A549 (cell line): Measurements from ENCODE around the gene TMEM167B. TPM values are rescaled to one million over a fixed set of nuclear protein-coding genes. Genes with fewer than 3 reads are reported as not detected.

Experiments used
- ATAC-seq, 2 experiments: fragments of 200-7000 bp in 1 of 2; fragments of >200 bp in 1 of 2; cut with Nextera tagmentation in 1 of 2; cut with Tn5 transposase in 1 of 2; 3 replicates each; pipeline versions ENCODE4 v1.8.0 to v1.9.1; 2018 to 2020; ENCODE audit warnings: mild to moderate bottlenecking in 1 of 2, moderate library complexity in 1 of 2
- CTCF ChIA-PET: fragments of 300-600 bp; sonication (Branson Sonifier 250); formaldehyde crosslinking; extraction: SDS; loops from one replicate; lab custom pipeline; 2021; ENCODE audit warnings: antibody characterized with exemption, inconsistent platforms; lab: Yijun Ruan, JAX
- POLR2A ChIA-PET: fragments of 350-600 bp; formaldehyde crosslinking; extraction: SDS; loops from one replicate; lab custom pipeline; 2021; ENCODE audit warnings: antibody characterized with exemption, inconsistent platforms; lab: Yijun Ruan, JAX
- DNase-seq, 2 experiments: peaks; one replicate each; pipeline versions ENCODE4 v3.0.0 to v3.0.0-alpha.2; 2011 to 2016; ENCODE audit warnings: low read depth in 1 of 2, low spot score in 1 of 2
- FAIRE-seq: peaks from 2 replicates; lab custom pipeline; 2011; peaks lifted over from hg19 to GRCh38; lab: Jason Lieb, UNC
- H3K27ac ChIP-seq, 2 experiments: fragments of >200 bp; sonication (Bioruptor Twin); formaldehyde crosslinking; 3 replicates each; pipeline ENCODE4 v1.5.1; 2016 to 2017
- H3K4me1 ChIP-seq: fragments of >200 bp; sonication (Bioruptor Twin); formaldehyde crosslinking; 3 replicates; pipeline ENCODE4 v1.6.1; 2016
- H3K4me2 ChIP-seq: fragments of >200 bp; sonication (Bioruptor Twin); formaldehyde crosslinking; 3 replicates; pipeline ENCODE4 v1.6.1; 2016
- H3K4me3 ChIP-seq: fragments of >200 bp; sonication (Bioruptor Twin); formaldehyde crosslinking; 3 replicates; pipeline ENCODE4 v1.5.1; 2016
- H3K9me3 ChIP-seq: fragments of >200 bp; sonication (Bioruptor Twin); formaldehyde crosslinking; 3 replicates; pipeline ENCODE4 v1.6.1; 2016
- EHF ChIP-seq: fragments of 250-450 bp; sonication (Bioruptor Pico); IDR thresholded peaks from 2 replicates; pipeline ENCODE4 v1.5.0; 2020; ENCODE audit warnings: mild to moderate bottlenecking
- EHMT2 ChIP-seq: fragments of 200-600 bp; sonication (generic); IDR thresholded peaks from 2 replicates; pipeline ENCODE4 v1.6.1; 2016; ENCODE audit warnings: antibody characterized with exemption, low read depth, mild to moderate bottlenecking, moderate library complexity
- EP300 ChIP-seq, 2 experiments: fragments of >200 bp; sonication (Bioruptor Twin); formaldehyde crosslinking; IDR thresholded peaks; 2 replicates in 1 of 2; 3 replicates in 1 of 2; pipeline ENCODE4 v1.6.1; 2016 to 2017
- HEYL ChIP-seq: fragments of 250-450 bp; sonication (Bioruptor Pico); IDR thresholded peaks from 2 replicates; pipeline ENCODE4 v1.8.0; 2021; ENCODE audit warnings: mild to moderate bottlenecking, moderate library complexity
- HOXA7 ChIP-seq: fragments of 250-450 bp; sonication (Bioruptor Pico); IDR thresholded peaks from 2 replicates; pipeline ENCODE4 v1.5.0; 2020; ENCODE audit warnings: mild to moderate bottlenecking, moderate library complexity
- MAX ChIP-seq: IDR thresholded peaks from 2 replicates; pipeline ENCODE4 v1.6.1; 2012
- PHF8 ChIP-seq: fragments of 200-600 bp; sonication (generic); IDR thresholded peaks from 2 replicates; pipeline ENCODE4 v1.6.1; 2016; ENCODE audit warnings: low read depth, mild to moderate bottlenecking, antibody characterized with exemption, moderate library complexity, borderline replicate concordance
- RAD21 ChIP-seq, 2 experiments: fragments of >200 bp in 1 of 2; sonication (Bioruptor Twin) in 1 of 2; formaldehyde crosslinking in 1 of 2; IDR thresholded peaks in 1 of 2; conservative IDR thresholded peaks in 1 of 2; 2 replicates in 1 of 2; 3 replicates in 1 of 2; pipeline ENCODE4 v1.6.1; 2012 to 2018; ENCODE audit warnings: inconsistent platforms in 1 of 2
- RNF2 ChIP-seq: fragments of 200-600 bp; sonication (generic); IDR thresholded peaks from 2 replicates; pipeline ENCODE4 v1.6.1; 2016; ENCODE audit warnings: low read depth, mild to moderate bottlenecking, antibody characterized with exemption, moderate library complexity, borderline replicate concordance
- ZC3H11A ChIP-seq: fragments of 450-650 bp; IDR thresholded peaks from 2 replicates; pipeline ENCODE4 v1.6.1; 2014; ENCODE audit warnings: antibody characterized with exemption, mild to moderate bottlenecking
- ZNF302 ChIP-seq: fragments of 250-450 bp; sonication (Bioruptor Pico); IDR thresholded peaks from 2 replicates; pipeline ENCODE4 v1.9.0; 2021; ENCODE audit warnings: inconsistent platforms, mild to moderate bottlenecking, moderate library complexity
- WGBS: methylation state at CpG from one replicate; pipeline ENCODE4 v1.1.6; 2017; ENCODE audit errors: missing lambda C conversion rate; 5-methylcytosine and 5-hydroxymethylcytosine counted together
- polyA plus RNA-seq, 4 experiments: library from polyadenylated mRNA; depleted of rRNA in 3 of 4; stranded (reverse); fragments of >200 nt; fragmentation: RNase III in 1 of 4; extraction: RNeasy Plus Mini Kit Qiagen cat#74134 plus additional on column Dnase treatment in 1 of 4; gene quantifications; 2 replicates in 3 of 4; 3 replicates in 1 of 4; pipeline ENCODE4 v1.2.3, GENCODE V29; 2011 to 2017
- TF ChIP-seq, protein P1 (sequence below): fragments of 250-450 bp; sonication (Bioruptor Pico); IDR thresholded peaks from 2 replicates; pipeline ENCODE4 v1.5.0; 2020; ENCODE audit warnings: low read depth, mild to moderate bottlenecking, moderate library complexity
- TF ChIP-seq, protein P2 (sequence below): IDR thresholded peaks from 2 replicates; pipeline ENCODE4 v1.6.1; 2012
- TF ChIP-seq, protein P3 (sequence below): fragments of 250-450 bp; sonication (Bioruptor Pico); IDR thresholded peaks from 2 replicates; pipeline ENCODE4 v1.5.0; 2021; ENCODE audit warnings: mild to moderate bottlenecking, moderate library complexity, borderline replicate concordance
- TF ChIP-seq, protein P4 (sequence below): fragments of >200 bp; sonication (Bioruptor Twin); formaldehyde crosslinking; IDR thresholded peaks from 3 replicates; pipeline ENCODE4 v1.5.1; 2016

The TMEM167B gene
- polyA plus RNA-seq, 2 of the 4 experiments (the other 2 are of a cell fraction), result 9.7 to 10.9 TPM

GRCh38 chr1:109111386-109112055 is 21.0 kb downstream of the TMEM167B start:
- no peak overlapping the region for H3K4me3 ChIP-seq
- ATAC-seq, result no peak
- ChIA-PET POLR2A (interaction anchor here (4.3 kb wide), 1 partner anchor 11 kb away, joined by 30 read pairs; no protein-coding TSS in a partner anchor), CTCF (interaction anchor here (0.8 to 3.9 kb wide), 30 partner anchors 8 to 283 kb away, joined by 3 to 50 read pairs (median 6); partner anchors contain the start of genes TAF13, TMEM167B and WDR47)
- H3K27ac ChIP-seq, result no peak overlapping the region
- TF ChIP-seq EP300 (IDR thresholded peaks at IDR 0.05), result no peak
- TF ChIP-seq MAX, result no peak
- TF ChIP-seq ZC3H11A, result no peak
- TF ChIP-seq, protein P1, sequence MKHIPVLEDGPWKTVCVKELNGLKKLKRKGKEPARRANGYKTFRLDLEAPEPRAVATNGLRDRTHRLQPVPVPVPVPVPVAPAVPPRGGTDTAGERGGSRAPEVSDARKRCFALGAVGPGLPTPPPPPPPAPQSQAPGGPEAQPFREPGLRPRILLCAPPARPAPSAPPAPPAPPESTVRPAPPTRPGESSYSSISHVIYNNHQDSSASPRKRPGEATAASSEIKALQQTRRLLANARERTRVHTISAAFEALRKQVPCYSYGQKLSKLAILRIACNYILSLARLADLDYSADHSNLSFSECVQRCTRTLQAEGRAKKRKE (CRISPR knock-in tag), result no peak
- TF ChIP-seq HEYL (CRISPR knock-in tag), result no peak
- no peak for TF ChIP-seq PHF8
- TF ChIP-seq EHF (CRISPR knock-in tag), result no peak
- TF ChIP-seq HOXA7, result no peak
- TF ChIP-seq RNF2, result no peak
- no peaks in the 10 kb centered on the region for H3K9me3 ChIP-seq
- WGBS, result 42% methylated on average over 5 of the region's 5 CpGs
- no peak for DNase-seq
- FAIRE-seq, result no peak
- 0 out of 3 replicates have a peak overlapping the region, but pooled peaks have one; percentile 97 for H3K4me2 ChIP-seq
- peaks cover 13% of the 10 kb centered on the region; the same call in 2 of the 3 replicates for H3K4me1 ChIP-seq

DNA sequence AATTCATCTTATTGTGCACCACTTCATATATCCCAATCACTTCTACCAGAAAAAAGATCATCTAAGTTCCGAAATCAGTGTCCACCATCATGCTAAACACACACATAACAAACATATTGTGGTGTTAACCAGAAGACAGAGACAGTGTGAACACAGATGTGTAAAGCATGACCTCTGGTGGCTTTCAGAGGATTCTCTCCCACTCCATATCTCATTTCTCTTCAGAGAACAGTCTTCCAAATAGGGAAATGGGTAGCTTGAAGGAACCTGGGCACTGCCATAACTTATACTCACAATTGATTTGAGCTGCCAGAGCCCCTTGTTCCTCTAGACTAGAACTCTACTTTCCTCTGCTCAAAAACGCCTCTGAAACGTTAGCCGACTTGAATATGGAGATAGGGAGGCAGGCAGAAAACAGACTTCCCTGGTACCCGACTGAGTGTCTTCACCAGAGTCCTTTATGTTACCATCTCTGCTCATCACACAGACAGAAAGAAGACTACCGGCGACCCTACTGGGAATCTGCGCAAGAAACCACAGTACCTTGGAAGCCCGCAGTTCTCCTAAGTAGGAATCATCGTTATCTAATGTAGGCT is 21.6 kb downstream of the TMEM167B start:
- DNase-seq, result peak; percentile 34 to 52
- POLR2A ChIA-PET, result interaction anchor here (1.0 to 4.3 kb wide), 2 partner anchors 12 to 86 kb away, joined by 4 to 30 read pairs; no protein-coding TSS in a partner anchor
- H3K4me1 ChIP-seq, result peaks cover 17% of the 10 kb centered on the region; the same call in 2 of the 3 replicates
- 0 out of 6 replicates have a peak overlapping the region, but pooled peaks of 1 of the 2 experiments have one; percentile 16 for H3K27ac ChIP-seq
- TF ChIP-seq, protein P2, sequence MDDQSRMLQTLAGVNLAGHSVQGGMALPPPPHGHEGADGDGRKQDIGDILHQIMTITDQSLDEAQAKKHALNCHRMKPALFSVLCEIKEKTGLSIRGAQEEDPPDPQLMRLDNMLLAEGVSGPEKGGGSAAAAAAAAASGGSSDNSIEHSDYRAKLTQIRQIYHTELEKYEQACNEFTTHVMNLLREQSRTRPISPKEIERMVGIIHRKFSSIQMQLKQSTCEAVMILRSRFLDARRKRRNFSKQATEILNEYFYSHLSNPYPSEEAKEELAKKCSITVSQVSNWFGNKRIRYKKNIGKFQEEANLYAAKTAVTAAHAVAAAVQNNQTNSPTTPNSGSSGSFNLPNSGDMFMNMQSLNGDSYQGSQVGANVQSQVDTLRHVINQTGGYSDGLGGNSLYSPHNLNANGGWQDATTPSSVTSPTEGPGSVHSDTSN, result no peak
- TF ChIP-seq EHMT2 (no peak), RAD21 (conservative IDR thresholded peaks at IDR 0.05 in 1 of 2, IDR thresholded peaks at IDR 0.05 in 1 of 2) (peak; percentile 48 to 68; a peak in 4 of 5 replicates), ZNF302 (CRISPR knock-in tag) (no peak), PHF8 (no peak)
- TF ChIP-seq, protein P3, sequence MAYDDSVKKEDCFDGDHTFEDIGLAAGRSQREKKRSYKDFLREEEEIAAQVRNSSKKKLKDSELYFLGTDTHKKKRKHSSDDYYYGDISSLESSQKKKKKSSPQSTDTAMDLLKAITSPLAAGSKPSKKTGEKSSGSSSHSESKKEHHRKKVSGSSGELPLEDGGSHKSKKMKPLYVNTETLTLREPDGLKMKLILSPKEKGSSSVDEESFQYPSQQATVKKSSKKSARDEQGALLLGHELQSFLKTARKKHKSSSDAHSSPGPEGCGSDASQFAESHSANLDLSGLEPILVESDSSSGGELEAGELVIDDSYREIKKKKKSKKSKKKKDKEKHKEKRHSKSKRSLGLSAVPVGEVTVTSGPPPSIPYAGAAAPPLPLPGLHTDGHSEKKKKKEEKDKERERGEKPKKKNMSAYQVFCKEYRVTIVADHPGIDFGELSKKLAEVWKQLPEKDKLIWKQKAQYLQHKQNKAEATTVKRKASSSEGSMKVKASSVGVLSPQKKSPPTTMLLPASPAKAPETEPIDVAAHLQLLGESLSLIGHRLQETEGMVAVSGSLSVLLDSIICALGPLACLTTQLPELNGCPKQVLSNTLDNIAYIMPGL (CRISPR knock-in tag), result no peak
- TF ChIP-seq, protein P4, sequence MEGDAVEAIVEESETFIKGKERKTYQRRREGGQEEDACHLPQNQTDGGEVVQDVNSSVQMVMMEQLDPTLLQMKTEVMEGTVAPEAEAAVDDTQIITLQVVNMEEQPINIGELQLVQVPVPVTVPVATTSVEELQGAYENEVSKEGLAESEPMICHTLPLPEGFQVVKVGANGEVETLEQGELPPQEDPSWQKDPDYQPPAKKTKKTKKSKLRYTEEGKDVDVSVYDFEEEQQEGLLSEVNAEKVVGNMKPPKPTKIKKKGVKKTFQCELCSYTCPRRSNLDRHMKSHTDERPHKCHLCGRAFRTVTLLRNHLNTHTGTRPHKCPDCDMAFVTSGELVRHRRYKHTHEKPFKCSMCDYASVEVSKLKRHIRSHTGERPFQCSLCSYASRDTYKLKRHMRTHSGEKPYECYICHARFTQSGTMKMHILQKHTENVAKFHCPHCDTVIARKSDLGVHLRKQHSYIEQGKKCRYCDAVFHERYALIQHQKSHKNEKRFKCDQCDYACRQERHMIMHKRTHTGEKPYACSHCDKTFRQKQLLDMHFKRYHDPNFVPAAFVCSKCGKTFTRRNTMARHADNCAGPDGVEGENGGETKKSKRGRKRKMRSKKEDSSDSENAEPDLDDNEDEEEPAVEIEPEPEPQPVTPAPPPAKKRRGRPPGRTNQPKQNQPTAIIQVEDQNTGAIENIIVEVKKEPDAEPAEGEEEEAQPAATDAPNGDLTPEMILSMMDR, result peak; percentile 22; the same call in 1 of the 3 replicates
- H3K4me2 ChIP-seq, result peak overlapping the region; percentile 97
- H3K9me3 ChIP-seq, result no peaks in the 10 kb centered on the region
- FAIRE-seq, result no peak
- peak; percentile 86 to 93 for ATAC-seq
- 33% methylated on average over 10 of the region's 10 CpGs for WGBS
- CTCF ChIA-PET, result interaction anchor here (0.8 to 3.9 kb wide), 41 partner anchors 9 to 283 kb away, joined by 3 to 50 read pairs (median 5); partner anchors contain the start of genes SARS1, TAF13, TMEM167B and WDR47
- peak overlapping the region; percentile 37 for H3K4me3 ChIP-seq
